ENCODE data around the gene TBX2. TPM values are rescaled to one million over a fixed set of nuclear protein-coding genes. Genes with fewer than 3 reads are reported as not detected.
"Not testable (repeated sequence)": the region's sequence is repeated elsewhere in the genome, so short reads cannot be mapped to it uniquely, and the experiment has no call there.

Gene TBX2
- 100 to 1,000 TPM in 1 of 4 donors, 10 to 100 TPM in 3; 60.0 to 111 (median 94.8) TPM for polyA plus RNA-seq (ENCODE audit: insufficient read length in 4 of 4)

DNA sequence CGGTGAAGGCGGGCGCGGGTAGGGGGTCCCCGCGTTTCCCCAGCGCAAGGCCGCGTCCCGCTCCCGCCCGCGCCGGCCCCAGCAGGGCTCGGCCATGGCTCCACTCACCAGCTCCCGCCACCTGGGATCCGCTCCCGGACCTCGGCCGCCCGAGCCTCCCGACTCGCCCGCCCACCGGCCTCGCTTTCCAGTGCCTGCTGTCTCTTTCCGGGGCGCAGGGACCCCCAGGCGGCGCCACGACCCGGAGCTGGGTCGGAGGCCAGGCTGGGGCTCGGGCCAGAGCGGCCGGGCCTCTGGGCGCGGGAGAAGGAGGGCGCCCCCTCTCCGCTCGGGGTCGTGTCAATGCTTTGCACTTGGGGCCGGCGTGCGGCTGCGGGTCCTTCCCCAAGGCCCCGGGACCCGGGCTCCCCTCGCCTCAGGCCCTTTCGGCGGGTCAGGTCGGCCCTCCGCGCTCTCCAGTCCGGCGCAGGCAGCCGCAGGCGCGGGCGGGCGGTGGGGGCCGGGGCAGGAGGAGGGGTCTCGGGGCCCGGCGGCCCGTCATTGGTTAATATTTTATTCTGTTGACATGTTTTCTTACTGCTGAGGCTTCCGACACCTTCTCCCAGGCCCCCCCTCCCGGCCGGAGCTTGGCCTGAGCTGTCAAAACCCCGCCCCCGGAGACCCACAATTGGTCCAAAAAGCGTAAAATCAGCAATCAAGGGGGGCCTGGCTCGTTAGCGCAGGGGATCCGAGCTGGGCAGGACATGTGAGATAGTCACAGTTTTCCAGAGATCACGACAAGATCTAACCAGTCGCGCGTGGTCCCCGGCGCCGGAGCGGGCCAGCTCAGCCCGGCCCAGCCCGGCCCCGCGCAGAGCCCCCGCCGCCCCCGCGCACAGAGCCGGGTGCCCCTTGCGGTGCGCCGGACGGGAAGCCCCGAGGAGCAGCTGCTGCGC is at the start of gene TBX2:
Gene TBX2, plus strand, starts transcription at position 713 of the 935 bp plus-strand sequence. CDS start 334 bp downstream, outside the sequence.
- DNase-seq (ENCODE audit: low read depth in 4 of 4, low spot score in 2 of 4) = peak in 1 of 4 donors; percentile 89

DNA sequence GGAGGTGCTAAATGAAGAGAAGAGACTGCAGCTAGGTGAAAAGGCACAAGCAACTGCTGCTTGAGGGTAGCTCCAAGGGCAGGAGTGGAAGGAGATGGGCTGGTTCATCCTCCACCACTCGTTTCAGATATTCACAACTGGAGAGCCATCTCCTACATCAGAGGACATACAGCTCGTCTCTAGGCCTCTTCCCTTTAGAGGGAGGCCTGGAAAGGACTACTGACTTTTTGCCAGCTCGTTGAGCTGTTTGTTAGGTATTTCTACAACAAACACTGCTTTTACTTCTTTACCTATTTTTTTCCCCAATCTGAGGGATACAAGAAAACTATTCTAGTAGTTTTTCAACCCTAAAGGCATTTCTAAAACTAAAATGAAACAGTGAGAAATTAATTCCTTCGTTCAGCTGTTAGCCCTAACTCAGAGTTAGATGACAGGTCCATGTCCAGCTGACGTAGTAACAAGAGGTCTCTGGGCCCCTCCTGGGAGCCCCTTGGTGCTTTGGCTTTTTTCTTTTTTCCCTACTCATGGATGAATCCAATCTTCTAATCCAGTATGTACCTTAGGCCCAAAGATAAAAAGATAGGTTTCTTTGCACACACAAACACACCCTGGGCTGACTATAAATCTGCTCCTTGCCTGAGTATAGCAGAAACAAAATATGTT is 47.8 kb upstream of the TBX2 start:
- no peak for DNase-seq (ENCODE audit: low read depth in 4 of 4, low spot score in 2 of 4)

DNA sequence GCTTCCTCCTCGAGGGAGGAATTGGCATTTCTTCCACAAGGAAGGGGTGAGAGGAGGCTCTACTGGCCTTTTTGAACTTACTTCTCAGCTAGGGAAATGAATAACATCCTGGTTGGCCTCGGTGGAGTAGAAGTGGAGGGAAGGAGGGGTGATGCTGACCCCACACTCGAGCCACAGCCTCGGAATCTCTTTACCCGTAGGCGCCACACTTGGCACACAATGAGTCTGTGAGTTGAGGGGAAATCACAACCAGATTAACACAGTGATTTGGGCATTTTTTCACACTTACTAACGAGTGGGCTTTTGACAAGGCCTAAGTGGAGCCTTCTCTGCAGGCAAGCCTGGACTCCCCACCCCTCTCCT is 47.3 kb upstream of the TBX2 start:
- DNase-seq (ENCODE audit: low read depth in 4 of 4, low spot score in 2 of 4) = no peak

DNA sequence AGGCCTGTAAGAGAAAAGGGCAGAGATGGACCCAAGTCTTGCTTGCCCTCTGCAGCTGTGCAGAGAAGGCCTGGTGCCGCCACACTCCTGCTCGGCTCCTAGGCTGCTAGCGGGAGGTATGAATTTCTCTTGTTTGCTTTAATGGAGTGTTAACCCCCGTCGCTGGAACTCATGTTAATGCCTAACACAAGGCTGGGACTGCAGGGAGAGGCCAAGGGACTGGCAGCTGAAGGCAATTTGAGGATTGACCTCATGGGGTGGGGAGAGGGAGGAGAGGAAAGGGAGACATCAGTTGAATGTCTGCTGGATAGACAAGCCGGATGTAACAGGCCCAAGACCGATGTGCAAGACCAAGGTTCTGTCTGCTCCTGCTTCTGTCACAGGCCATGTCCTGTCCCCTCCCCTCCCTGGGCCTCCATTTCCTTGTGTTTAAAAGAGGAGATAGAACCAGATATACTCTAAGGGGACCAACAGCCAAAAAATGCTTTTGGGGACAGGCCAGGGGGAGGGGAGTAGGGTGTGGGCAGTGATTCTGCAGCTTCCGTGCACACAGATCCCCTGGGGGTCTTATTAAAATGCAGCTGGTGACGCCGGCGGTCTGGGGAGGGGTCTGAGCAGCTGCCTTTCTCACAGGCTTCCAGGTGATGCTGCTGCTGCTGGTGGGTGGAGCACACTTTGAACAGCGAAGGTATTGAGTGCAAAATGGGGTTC is 46.7 kb upstream of the TBX2 start:
- no peak for DNase-seq (ENCODE audit: low read depth in 4 of 4, low spot score in 2 of 4)

DNA sequence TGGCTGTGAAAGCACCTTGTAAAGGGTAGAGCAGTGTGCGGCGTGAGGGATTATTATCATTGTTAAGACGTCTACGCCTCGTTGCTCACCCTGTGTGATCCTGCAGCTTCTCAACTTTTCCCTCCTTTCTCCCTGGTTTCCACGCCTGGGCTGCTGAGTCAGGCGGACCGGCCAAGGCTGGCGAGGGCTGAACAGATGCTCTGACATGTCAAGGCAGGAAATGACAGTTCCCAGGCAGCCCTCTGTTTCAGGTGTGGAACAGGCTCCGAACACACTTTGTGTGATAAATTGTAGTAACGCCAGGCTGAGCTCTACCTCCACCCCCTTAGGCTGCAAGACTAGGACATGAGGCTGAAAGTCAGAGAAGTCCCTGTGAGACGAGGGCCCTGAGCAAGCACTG is 46.0 kb upstream of the TBX2 start:
- DNase-seq (ENCODE audit: low read depth in 4 of 4, low spot score in 2 of 4) = no peak

DNA sequence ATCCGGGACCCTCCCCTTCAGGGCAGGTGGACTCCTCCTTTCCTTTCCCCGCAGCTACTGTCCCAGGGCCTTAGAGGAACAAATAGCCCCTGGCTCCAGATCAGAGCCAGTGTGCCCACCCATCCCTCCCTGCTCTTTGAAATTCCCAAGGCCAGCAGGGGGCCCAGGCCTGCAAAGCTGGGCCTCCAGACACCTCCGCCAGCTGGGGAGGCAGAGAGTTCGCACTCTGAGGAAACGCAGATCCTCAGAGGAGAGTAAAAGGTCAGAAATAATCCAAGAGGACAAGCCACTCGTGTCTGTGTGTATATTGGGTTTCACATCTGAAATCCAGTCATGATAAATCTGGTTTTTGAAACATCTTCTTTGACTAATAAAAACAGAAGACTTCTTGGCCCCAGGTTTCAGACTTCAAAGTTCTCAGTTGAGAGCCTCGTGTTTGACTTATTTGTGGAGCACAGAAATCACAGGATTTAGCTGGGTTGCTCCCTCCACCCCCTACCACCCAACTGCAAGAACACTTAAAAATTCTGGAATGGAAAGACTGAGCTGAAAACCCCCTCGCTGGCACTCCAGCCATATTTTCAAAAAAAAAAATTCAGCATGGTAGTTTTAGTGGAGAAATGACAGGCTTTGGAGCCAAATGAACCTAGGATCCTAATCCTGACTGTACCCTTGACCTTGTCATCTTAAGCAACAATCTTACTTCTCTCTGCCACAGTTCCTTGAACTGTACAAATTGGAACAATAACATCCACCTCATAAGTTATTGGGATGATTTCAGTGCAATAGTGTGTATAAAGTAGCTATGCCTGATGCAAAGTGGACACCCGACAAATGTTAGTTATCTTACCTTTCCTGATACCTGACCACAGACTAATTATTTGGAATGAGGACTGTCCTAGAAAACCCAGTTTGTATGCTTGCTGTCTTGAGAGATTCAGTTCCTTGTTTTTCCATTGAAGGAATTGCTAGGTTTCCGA is 44.5 kb upstream of the TBX2 start:
- no peak for DNase-seq (ENCODE audit: low read depth in 4 of 4, low spot score in 2 of 4)

DNA sequence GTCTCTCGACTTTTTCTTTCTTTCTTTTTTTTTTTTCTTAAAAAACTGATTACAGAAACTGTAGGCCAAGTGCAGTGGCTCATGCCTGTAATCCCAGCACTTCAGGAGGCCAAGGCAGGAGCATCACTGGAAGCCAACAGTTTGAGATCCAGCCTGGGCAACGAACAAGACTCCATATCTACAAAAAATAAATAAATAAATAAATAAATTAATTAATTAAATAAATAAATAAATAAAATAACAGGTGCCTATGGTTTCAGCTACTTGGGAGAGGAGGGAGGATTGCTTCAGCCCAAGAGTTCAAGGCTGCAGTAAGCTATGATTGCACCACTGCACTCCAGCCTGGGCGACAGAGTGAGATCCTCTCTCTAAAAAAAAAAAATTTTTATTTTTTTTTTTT is 42.6 kb upstream of the TBX2 start:
- DNase-seq (ENCODE audit: low read depth in 4 of 4, low spot score in 2 of 4) = not testable (repeated sequence)

DNA sequence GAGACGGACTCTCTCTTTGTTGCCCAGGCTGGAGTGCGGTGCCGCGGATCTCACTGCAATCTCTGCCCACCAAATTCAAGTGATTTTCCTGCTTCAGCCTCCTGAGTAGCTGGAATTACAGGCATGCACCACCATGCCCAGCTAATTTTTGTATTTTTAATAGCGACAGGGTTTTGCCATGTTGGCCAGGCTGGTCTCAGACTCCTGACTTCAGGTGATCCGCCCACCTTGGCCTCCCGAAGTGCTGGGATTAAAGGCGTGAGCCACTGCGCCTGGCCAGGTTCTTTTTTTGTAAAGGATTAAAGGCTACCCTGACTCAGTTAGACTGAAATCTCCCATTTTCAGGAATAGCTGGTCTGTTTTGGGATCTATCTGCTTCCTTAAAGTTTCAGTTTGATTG is 40.1 kb upstream of the TBX2 start:
- DNase-seq (ENCODE audit: low read depth in 4 of 4, low spot score in 2 of 4) = not testable (repeated sequence)

DNA sequence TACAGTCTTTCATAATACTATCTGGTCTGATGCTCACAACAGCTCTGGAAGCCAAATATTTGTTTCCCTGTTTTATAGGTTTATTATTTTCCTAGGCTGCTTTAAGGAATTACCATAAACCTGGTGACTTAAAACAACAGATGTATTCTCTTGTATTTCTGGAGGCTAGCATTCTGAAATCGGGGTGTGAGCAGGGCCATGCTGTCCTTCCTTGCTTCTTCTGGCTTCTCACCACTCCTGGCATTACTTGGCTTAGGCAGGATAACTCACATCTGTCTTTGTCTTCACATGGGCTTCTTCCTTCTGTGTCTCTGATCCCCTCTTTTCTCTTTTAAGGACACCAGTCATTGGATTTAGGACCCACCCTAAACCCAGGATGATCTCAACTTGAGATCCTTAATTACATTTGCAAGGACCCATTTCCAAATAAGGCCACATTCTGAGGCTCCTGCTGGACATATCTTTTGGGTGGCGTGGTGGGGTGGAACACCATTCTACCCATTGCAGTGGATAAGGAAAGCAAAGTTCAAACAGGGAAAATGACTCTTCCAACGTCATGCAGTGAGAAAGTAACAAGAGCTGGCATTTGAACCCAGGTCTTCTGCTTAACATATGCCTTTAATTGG is 39.2 kb upstream of the TBX2 start:
- DNase-seq (ENCODE audit: low read depth in 4 of 4, low spot score in 2 of 4) = no peak

DNA sequence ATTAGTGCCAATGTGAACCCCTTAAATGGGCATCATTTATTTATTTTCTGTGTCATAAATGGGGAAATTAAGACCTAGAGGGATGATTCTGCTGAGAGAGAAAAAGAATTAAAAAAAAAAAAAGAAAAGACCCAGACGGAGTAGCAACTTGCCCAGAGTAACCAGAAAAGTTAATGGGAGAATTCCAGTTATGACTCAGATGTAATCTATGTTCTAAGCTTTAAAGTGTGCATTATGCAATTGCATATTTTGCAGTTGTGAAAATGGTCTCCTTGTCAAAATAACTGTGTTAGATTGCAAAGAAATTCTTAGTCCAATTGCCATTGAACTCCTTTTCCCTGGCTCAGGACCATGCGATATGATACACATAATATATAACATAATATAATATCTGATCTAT is 38.6 kb upstream of the TBX2 start:
- no peak for DNase-seq (ENCODE audit: low read depth in 4 of 4, low spot score in 2 of 4)

DNA sequence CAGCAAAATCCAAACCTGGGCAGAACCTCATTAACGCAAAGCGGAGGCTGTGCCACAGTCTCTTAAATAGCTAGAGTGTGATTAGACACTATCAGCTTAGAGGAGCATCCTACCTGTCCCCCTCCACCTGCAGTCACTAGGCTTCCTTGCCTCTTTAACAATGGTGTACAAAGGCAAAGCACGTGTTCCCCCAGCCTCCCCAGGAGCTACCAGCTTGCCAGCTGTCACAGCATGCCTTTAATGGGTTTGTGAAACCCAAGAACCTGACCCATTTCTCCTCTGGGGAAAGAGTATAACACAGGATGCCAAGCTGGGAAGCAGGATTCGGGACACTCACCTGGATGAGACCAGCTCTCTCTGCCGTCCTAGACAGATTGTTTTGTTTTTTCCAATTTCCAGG is 37.2 kb upstream of the TBX2 start:
- no peak for DNase-seq (ENCODE audit: low read depth in 4 of 4, low spot score in 2 of 4)

DNA sequence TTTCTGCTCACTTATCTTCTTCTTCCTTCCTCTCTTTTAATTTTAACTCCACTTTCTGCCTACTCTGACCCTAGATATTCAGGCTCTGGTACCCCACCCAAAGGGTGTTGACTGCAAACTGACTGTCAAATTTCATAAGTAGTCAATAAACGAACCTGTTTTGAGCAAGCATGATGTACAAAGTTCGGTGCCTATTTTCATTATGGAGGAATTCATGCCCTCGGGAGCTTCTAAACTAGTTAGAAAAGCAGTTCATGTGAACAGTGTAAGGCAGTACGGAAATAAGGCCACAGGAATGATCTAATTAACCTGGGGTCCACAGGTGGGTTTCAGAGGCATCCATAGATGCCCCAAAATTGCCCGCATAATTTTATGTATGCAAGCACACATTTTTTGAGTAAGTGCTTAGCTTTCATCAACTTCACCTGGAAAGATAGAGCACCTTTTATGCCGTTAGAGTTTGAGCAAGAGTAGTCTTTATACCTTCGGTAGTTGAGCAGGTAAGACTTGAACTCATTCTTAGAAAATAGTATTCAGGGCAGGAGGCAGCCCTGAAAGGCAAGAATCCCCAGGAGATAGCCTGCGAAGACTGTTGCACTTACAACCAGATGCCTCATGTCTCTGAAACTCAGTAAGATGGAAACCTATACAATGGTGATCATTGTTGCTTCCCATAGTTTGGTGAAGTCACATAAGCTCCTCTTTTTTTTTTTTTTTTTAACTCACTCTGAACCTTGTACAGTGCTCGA is 36.6 kb upstream of the TBX2 start:
- DNase-seq (ENCODE audit: low read depth in 4 of 4, low spot score in 2 of 4) = no peak

DNA sequence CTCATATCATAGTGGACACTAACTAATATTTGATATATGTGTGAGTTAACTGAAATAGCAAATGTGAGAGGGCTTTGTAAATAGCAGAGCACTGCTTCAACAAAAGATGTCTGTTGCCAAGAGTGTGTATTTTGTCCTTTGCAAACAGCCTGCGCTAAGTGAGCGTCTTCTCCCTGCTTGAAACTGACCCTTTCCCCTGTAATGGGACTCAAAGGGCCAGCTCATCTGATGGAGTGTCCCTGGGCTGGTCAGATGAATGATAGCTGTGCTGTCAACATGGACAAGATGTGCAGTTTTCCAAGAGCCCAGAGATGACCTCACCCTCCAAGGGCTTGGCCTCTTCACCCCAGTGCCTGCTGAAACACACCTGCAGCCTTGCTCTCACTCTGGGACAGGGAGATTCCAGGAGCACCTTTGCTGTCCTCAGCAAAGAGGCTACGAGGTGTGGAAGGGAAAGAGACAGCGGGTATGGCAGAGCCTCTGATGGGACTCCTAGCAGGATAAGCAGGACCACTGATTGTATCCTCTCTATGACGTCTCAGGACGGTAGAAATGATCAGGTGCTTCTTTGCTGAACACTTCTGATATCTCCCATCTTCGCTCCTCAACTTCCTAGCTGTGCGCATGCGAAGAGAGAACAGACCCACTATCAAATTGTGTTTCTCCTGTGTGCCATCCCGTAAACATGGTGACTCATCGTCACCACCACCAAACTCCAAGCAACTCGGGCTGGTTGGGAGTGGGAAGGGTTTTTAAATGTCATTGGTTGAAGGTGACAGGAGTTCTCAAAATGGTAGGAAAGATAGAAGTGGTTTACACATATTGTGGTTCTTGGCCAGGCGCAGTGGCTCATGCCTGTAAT is 35.8 kb upstream of the TBX2 start:
- no peak for DNase-seq (ENCODE audit: low read depth in 4 of 4, low spot score in 2 of 4)

DNA sequence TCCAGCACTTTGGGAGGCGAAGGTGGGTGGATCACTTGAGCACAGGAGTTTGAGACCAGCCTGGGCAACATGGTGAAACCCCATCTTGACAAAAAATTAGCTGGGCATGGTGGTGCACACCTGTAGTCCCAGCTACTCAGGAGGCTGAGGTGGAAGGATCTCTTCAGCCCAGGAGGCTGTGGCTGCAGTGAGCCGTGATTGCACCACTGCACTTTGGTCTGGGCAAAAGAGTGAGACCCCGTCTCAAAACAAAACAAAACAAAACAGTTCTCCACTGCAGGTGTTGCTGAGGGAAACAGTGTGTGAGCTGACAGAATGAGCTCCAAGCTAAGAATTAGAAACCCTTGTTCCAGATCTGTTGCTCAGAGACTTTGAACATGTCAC is 35.2 kb upstream of the TBX2 start:
- DNase-seq (ENCODE audit: low read depth in 4 of 4, low spot score in 2 of 4) = no peak

DNA sequence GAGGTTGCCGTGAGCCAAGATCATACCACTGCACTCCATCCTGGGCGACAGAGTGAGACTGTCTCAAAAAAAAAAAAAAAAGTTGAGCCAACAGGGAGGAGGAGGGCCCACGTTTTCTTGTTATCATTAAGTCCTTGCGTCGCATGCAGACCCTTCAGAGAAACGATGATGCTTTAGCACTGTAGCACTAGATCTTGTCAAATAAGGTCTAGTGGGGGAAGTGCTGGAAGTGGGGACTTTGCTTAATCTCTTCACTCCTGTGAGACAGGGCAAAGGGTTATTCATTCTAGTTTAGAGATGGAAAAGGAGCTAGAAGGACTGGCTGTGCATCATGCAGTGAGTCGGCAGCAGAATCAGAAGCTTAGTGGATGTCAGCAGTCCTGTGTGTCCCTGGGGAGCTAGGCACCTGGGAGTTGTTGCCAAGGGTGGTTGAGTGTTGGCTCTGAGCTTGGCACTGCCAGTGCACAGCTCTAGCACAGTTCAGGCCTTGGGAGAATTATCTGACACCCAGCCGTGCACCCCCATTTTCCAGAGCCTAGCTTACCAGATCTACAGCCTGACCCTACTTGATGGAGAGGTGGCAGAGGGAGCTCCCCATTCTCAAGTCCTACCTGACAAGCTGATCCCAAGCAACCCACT is 33.4 kb upstream of the TBX2 start:
- no peak for DNase-seq (ENCODE audit: low read depth in 4 of 4, low spot score in 2 of 4)

DNA sequence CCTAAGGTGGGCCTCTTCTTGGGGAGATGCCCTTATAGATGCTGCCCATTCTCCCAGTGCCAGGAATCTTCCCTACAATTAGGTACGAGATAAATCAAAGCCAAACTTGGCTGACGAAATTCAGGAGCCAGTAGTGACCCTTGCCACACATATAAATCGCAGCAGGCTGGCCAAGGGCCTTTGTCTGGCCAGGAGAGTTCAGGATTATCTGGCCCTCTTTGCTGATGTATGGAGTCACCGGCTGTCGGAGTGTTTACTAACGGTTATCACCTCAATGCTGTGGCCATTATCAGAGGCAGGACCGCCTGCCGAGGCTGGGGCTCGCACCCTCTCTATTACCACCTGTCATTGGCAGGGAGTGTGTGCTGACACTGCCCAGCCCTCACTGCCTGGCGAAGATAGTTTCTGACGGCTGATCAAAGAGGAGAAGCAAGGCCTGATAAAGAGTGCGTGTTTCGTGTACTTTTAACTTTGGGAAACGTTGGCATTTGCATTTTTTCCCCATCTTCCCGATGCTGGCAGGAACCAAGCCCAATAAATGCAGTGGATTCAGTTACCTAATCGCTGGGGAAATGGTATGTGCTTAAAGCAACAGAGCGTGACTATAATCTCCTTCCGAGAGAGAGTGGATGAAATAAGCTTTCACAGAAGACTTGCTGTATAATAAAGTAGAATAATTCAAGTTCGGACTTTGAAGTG is 32.8 kb upstream of the TBX2 start:
- DNase-seq (ENCODE audit: low read depth in 4 of 4, low spot score in 2 of 4) = no peak
